Smooth muscle cell (in vitro differentiated cells): ENCODE measurements around the gene OR51I2. TPM values are rescaled to one million over a fixed set of nuclear protein-coding genes. Genes with fewer than 3 reads are reported as not detected.

ENCODE experiments used
- DNase-seq: peaks from one replicate; lab custom pipeline; 2025; ENCODE audit not compliant: unreplicated experiment; lab: John Stamatoyannopoulos, UW
- H2AFZ ChIP-seq: fragments of 200-600 bp; sonication (generic); 2 replicates; pipeline ENCODE4 v1.6.0; 2016; ENCODE audit warnings: antibody characterized with exemption, low read depth, mild to moderate bottlenecking
- H3F3A ChIP-seq: fragments of 200-600 bp; sonication (generic); 2 replicates; pipeline ENCODE4 v1.6.0; 2017; ENCODE audit warnings: antibody characterized with exemption, low read depth
- H3K27ac ChIP-seq: fragments of 200-600 bp; sonication (generic); 2 replicates; pipeline ENCODE4 v1.5.1; 2016; ENCODE audit warnings: low read depth, mild to moderate bottlenecking
- H3K27me3 ChIP-seq: fragments of 200-600 bp; sonication (generic); 2 replicates; pipeline ENCODE4 v1.6.1; 2016; ENCODE audit warnings: low read depth, mild to moderate bottlenecking
- H3K36me3 ChIP-seq: fragments of 200-600 bp; sonication (generic); 2 replicates; pipeline ENCODE4 v1.5.1; 2016; ENCODE audit warnings: low read depth
- H3K4me1 ChIP-seq: fragments of 200-600 bp; sonication (generic); 2 replicates; pipeline ENCODE4 v1.5.1; 2016; ENCODE audit warnings: low read depth
- H3K4me2 ChIP-seq: fragments of 200-600 bp; sonication (generic); 2 replicates; pipeline ENCODE4 v1.6.0; 2016; ENCODE audit warnings: mild to moderate bottlenecking
- H3K4me3 ChIP-seq: fragments of 200-600 bp; sonication (generic); 2 replicates; pipeline ENCODE4 v1.5.1; 2016; ENCODE audit warnings: mild to moderate bottlenecking
- H3K79me2 ChIP-seq: fragments of 200-600 bp; sonication (generic); 2 replicates; pipeline ENCODE4 v1.6.0; 2016; ENCODE audit warnings: low read depth, mild to moderate bottlenecking
- H3K9ac ChIP-seq: fragments of 200-600 bp; sonication (generic); 2 replicates; pipeline ENCODE4 v1.6.0; 2016; ENCODE audit warnings: low read depth
- H3K9me3 ChIP-seq: fragments of 200-600 bp; sonication (generic); replicated peaks from 2 replicates; pipeline ENCODE4 v1.5.1; 2016; ENCODE audit warnings: low read depth
- H4K20me1 ChIP-seq: fragments of 200-600 bp; sonication (generic); 2 replicates; pipeline ENCODE4 v1.6.0; 2016; ENCODE audit warnings: low read depth
- CTCF ChIP-seq: fragments of 200-600 bp; sonication (generic); IDR thresholded peaks from 2 replicates; pipeline ENCODE4 v1.5.1; 2017; ENCODE audit warnings: borderline replicate concordance, mild to moderate bottlenecking, antibody characterized with exemption; ENCODE audit not compliant: insufficient read depth, poor library complexity, severe bottlenecking
- WGBS: methylation state at CpG from one replicate; pipeline ENCODE4 v1.1.7; 2016; ENCODE audit warnings: low lambda C conversion rate; 5-methylcytosine and 5-hydroxymethylcytosine counted together
- polyA plus RNA-seq: library from polyadenylated mRNA; unstranded; fragments of >200 nt; fragmentation: Nextera tagmentation; extraction: Ambion mirVana; gene quantifications from 2 replicates; pipeline ENCODE4 v1.2.1, GENCODE V29; 2016
- total RNA-seq: library from RNA; depleted of rRNA; stranded (reverse); fragments of >200 nt; gene quantifications from 2 replicates; pipeline ENCODE4 v1.2.3, GENCODE V29; 2014

OR51I2 gene
- total and polyA plus RNA-seq, 2 experiments from 2014 or later: not detected

GRCh38 chr11:5486003-5486402 lies 36.9 kb downstream of the OR51I2 start:
- 91% methylated on average over 3 of the region's 3 CpGs for WGBS
- H3K79me2 ChIP-seq: no peaks in the 10 kb centered on the region
- H3K36me3 ChIP-seq: no peaks in the 10 kb centered on the region
- no peak overlapping the region for H3K27ac ChIP-seq
- no peaks in the 10 kb centered on the region for H3K9me3 ChIP-seq
- no peak overlapping the region for H2AFZ ChIP-seq
- no peak overlapping the region for H3K4me2 ChIP-seq
- no peaks in the 10 kb centered on the region for H3F3A ChIP-seq
- H3K4me3 ChIP-seq: no peak overlapping the region
- no peak for TF ChIP-seq CTCF
- H3K27me3 ChIP-seq: no peaks in the 10 kb centered on the region
- H3K9ac ChIP-seq: no peak overlapping the region
- no peaks in the 10 kb centered on the region for H3K4me1 ChIP-seq
- no peaks in the 10 kb centered on the region for H4K20me1 ChIP-seq
- no peak for DNase-seq

DNA sequence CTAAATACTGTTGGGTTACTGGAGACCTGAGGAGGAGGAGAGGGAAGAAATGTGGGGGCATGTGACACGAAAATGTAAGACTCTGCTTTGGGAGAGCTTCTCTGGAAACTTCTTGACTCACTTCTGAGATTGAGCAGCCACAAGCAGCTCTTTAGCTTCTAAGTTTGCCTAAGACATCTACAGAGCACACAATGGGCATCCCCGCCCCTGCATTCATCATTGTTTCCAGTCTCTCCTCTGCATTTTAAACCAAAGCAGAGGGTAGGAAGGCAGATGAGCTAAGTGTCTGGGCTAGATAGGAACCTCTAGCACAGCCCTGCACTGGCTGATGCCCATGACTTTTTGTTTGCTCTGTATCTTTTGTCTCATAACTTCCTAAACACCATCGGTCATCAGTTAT lies 37.3 kb downstream of the OR51I2 start:
- no peaks in the 10 kb centered on the region for H3K79me2 ChIP-seq
- H3K27me3 ChIP-seq: no peaks in the 10 kb centered on the region
- H3K4me1 ChIP-seq: no peaks in the 10 kb centered on the region
- H3K4me2 ChIP-seq: no peak overlapping the region
- no peak for TF ChIP-seq CTCF
- H3K9ac ChIP-seq: no peak overlapping the region
- no peaks in the 10 kb centered on the region for H3F3A ChIP-seq
- no peak overlapping the region for H2AFZ ChIP-seq
- no peak for DNase-seq
- H3K9me3 ChIP-seq: no peaks in the 10 kb centered on the region
- no peaks in the 10 kb centered on the region for H4K20me1 ChIP-seq
- WGBS: 64% methylated on average over 3 of the region's 3 CpGs
- H3K4me3 ChIP-seq: no peak overlapping the region
- H3K27ac ChIP-seq: no peak overlapping the region
- H3K36me3 ChIP-seq: no peaks in the 10 kb centered on the region

DNA sequence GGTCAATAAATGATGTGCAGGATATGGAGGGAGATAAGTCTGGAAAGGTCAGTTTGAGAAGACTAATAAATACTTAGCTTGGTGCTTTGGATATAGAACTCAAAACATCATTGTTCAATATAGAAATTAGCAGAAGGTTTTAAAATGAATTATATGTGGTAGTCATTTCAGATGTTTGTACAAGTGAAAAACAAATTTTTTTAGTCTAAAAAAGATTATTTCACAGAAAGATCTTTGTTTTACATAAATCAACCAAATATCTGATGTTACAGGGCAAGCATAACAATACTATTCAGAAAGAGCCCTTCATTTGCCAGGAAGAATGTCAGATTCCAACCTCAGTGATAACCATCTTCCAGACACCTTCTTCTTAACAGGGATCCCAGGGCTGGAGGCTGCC lies 39.3 kb downstream of the OR51I2 start, which contains the start of gene OR52D1:
TSS of gene OR52D1 (plus strand) at position 301 of the 400 bp plus-strand sequence. CDS start at position 323, 22 bp downstream.
- Histone ChIP-seq H3K36me3 (no peaks in the 10 kb centered on the region), H3K4me3 (no peak within 1 kb of the TSS), H3K4me2 (no peak within 1 kb of the TSS), H3F3A (no peaks in the 10 kb centered on the region), H3K27me3 (no peaks in the 10 kb centered on the region), H3K9me3 (no peaks in the 10 kb centered on the region), H4K20me1 (no peaks in the 10 kb centered on the region), H3K79me2 (no peaks in the 10 kb centered on the region), H3K9ac (no peak within 1 kb of the TSS), H3K4me1 (no peaks in the 10 kb centered on the region), H3K27ac (no peak within 1 kb of the TSS), H2AFZ (no peak within 1 kb of the TSS)
- TF ChIP-seq CTCF: no peak
- DNase-seq: no peak

GRCh38 chr11:5488798-5489399 lies 39.8 kb downstream of the OR51I2 start:
- Histone ChIP-seq H3K36me3 (no peaks in the 10 kb centered on the region), H3K27ac (no peak overlapping the region), H3K4me3 (no peak overlapping the region), H2AFZ (no peak overlapping the region), H3K9me3 (no peaks in the 10 kb centered on the region), H3F3A (no peaks in the 10 kb centered on the region), H3K4me1 (no peaks in the 10 kb centered on the region), H3K9ac (no peak overlapping the region), H3K4me2 (no peak overlapping the region), H3K27me3 (no peaks in the 10 kb centered on the region), H3K79me2 (no peaks in the 10 kb centered on the region), H4K20me1 (no peaks in the 10 kb centered on the region)
- WGBS: 91% methylated on average over 4 of the region's 4 CpGs
- no peak for DNase-seq
- TF ChIP-seq CTCF: no peak
